ENCODE measurements around the gene FAM50A.

The FAM50A gene

DNA sequence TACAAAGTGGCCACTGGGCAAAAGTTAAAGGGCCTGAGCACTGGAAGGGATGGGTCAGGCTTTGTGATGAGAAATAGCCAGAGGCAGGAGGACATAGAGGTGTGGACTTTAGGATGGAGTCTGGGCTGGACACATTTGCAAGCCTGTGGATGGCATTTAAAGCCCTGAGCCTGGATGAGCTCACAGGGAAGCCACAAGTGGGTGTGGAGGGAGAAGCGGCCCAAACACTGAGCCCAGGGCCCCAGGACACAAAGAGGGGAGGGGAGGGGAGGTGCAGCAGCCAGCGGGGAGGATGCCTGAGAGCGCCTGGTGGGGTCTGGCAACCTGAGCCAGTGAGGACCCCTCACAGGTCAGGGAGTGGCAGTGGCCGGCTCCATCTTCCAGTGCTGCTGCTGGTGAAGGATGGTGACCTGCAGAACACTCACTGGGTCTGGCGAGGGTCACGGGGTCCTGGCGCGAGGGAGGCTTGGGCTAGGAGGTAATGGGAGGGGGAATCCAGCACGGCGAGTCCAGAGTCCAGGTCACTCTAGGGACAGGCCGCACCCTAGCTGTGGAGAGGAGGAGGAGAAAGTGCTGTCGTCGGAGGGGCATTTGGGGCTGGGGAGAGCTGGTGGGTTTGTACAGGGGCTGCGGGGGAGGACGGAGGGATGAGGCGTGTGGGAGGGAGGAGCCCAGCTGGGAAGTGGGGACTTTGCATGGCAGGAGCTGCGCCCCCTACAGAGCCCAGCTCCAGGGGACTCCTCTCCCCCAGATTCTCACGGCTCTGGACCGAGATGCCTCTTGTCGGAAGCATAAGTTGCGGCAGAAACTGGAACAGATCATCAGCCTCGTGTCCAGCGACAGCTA is 28.1 kb downstream of the FAM50A start (continued):
- TF ChIP-seq ZNF184 (tag by site-specific recombination; IDR thresholded peaks at IDR 0.05) (no peak), YY2 (tag by site-specific recombination; IDR thresholded peaks at IDR 0.05) (no peak), ZNF544 (tag by site-specific recombination; IDR thresholded peaks at IDR 0.05) (no peak), ZNF558 (tag by site-specific recombination; IDR thresholded peaks at IDR 0.05) (no peak), ZNF596 (tag by site-specific recombination; IDR thresholded peaks at IDR 0.05) (no peak), ZNF530 (tag by site-specific recombination; IDR thresholded peaks at IDR 0.05; ENCODE audit: low read depth) (no peak), ZNF19 (tag by site-specific recombination; IDR thresholded peaks at IDR 0.05; ENCODE audit: low read depth) (no peak), ZNF112 (tag by site-specific recombination; IDR thresholded peaks at IDR 0.05) (no peak), ZNF274 (IDR thresholded peaks at IDR 0.05; ENCODE audit: low read length) (no peak), ZNF274 (tag by site-specific recombination; IDR thresholded peaks at IDR 0.05; ENCODE audit: borderline replicate concordance) (no peak), ZNF16 (tag by site-specific recombination; IDR thresholded peaks at IDR 0.05; ENCODE audit: low read depth) (no peak), ZNF214 (tag by site-specific recombination; IDR thresholded peaks at IDR 0.05; ENCODE audit: borderline replicate concordance) (no peak), ZNF114 (tag by site-specific recombination; IDR thresholded peaks at IDR 0.05) (no peak)

DNA sequence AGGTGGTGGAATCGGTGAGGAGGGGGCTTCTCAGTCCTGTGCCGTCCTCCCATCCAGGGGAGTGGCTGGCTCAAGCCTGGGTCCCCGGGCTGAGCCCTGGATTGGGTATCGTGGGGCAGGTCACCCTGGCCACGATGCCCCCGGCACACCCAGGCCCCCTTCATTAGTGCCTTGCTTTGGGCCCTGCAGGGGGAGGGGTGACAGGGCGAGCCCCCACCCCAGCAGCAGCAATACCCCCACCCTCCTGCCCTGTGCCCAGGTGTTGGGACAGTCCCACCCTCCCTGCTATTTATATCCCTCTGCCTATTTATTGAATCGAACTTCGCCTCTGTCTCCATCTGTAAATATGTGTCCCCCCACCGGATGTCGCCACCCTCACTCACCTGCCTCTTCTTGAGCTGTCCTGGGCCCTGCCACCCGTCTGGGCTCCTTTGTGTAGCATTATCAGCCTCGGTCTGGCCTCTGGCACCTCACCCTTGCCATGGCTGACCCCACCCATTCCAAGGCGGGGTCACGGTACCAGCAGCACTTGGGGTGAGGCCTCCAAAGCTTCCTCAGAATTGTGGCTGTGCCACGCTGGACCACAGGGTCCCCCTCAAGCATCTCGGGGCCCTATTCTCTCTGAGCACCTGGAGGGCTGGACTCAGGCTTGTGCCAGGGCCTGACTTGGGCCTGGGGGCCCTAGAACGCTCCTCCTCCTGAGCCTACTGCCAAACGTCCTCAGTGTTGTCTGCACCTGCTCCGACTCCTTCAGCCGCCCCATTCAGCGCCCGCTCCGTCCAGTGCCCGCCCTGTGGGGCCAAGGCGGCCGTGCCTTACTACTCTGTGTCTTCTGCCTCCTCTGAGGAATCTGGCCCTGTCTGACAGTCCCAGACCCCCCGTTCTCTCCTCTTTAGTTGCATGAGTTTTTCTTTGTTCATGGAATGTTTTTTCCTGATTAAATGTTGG is 29.0 kb downstream of the FAM50A start:
- H3K4me1 ChIP-seq (ENCODE audit: control insufficient read depth, insufficient read depth, low read length) = no peaks in the 10 kb centered on the region; the same call in 1 of the 2 replicates
- CTCF ChIA-PET = interaction anchor here (0.8 to 1.1 kb wide), 3 partner anchors 14 to 64 kb away, joined by 4 to 6 read pairs (median 5); partner anchors contain the start of gene UBL4A

More for the DNA sequence above, 29.0 kb downstream of the FAM50A start:
- no peak overlapping the region for H3K4me3 ChIP-seq (ENCODE audit: low read depth, low read length)
- no peaks in the 10 kb centered on the region for H3K9me3 ChIP-seq (ENCODE audit: control insufficient read depth, insufficient read depth, low read depth, low read length)
- peaks cover 0 to 57% of the 10 kb centered on the region in 2 experiments; a peak in 2 of 3 replicates for H3K36me3 ChIP-seq (ENCODE audit: control insufficient read depth in 2 of 2, insufficient read depth in 1 of 2, low read length in 2 of 2)
- POLR2A ChIA-PET = interaction anchor here (0.7 kb wide), 1 partner anchor 10 kb away, joined by 3 read pairs; no protein-coding TSS in a partner anchor
- no peak for TF ChIP-seq ZNF426 (tag by site-specific recombination; IDR thresholded peaks at IDR 0.05)
- no peak for TF ChIP-seq TCF7L2 (IDR thresholded peaks at IDR 0.05; ENCODE audit: borderline replicate concordance, low read depth, low read length)
- TF ChIP-seq ZNF785 (tag by site-specific recombination; IDR thresholded peaks at IDR 0.05) = no peak
- TF ChIP-seq, protein P1, sequence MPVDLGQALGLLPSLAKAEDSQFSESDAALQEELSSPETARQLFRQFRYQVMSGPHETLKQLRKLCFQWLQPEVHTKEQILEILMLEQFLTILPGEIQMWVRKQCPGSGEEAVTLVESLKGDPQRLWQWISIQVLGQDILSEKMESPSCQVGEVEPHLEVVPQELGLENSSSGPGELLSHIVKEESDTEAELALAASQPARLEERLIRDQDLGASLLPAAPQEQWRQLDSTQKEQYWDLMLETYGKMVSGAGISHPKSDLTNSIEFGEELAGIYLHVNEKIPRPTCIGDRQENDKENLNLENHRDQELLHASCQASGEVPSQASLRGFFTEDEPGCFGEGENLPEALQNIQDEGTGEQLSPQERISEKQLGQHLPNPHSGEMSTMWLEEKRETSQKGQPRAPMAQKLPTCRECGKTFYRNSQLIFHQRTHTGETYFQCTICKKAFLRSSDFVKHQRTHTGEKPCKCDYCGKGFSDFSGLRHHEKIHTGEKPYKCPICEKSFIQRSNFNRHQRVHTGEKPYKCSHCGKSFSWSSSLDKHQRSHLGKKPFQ (tag by site-specific recombination; IDR thresholded peaks at IDR 0.05) = no peak
- TF ChIP-seq ZNF10 (tag by site-specific recombination; IDR thresholded peaks at IDR 0.05) = no peak
- TF ChIP-seq, protein P2, sequence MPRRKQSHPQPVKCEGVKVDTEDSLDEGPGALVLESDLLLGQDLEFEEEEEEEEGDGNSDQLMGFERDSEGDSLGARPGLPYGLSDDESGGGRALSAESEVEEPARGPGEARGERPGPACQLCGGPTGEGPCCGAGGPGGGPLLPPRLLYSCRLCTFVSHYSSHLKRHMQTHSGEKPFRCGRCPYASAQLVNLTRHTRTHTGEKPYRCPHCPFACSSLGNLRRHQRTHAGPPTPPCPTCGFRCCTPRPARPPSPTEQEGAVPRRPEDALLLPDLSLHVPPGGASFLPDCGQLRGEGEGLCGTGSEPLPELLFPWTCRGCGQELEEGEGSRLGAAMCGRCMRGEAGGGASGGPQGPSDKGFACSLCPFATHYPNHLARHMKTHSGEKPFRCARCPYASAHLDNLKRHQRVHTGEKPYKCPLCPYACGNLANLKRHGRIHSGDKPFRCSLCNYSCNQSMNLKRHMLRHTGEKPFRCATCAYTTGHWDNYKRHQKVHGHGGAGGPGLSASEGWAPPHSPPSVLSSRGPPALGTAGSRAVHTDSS (tag by site-specific recombination; IDR thresholded peaks at IDR 0.05) = no peak
- TF ChIP-seq ZNF776 (tag by site-specific recombination; IDR thresholded peaks at IDR 0.05; ENCODE audit: borderline replicate concordance) = no peak
- TF ChIP-seq BCL11B (tag by site-specific recombination; IDR thresholded peaks at IDR 0.05; ENCODE audit: low read depth) = no peak
- no peak for TF ChIP-seq ZNF600 (tag by site-specific recombination; IDR thresholded peaks at IDR 0.05)
- TF ChIP-seq ZNF341 (tag by site-specific recombination; IDR thresholded peaks at IDR 0.05; ENCODE audit: low read depth) = no peak
- no peak for TF ChIP-seq ZNF544 (tag by site-specific recombination; IDR thresholded peaks at IDR 0.05)
- no peak overlapping the region for H3K27ac ChIP-seq (ENCODE audit: extremely low read depth, low read depth, low read length)
